Osteoblast (primary cell): ENCODE results near the gene CCDC87. TPM values are rescaled to one million over a fixed set of nuclear protein-coding genes. Genes with fewer than 3 reads are reported as not detected.
A peak's percentile ranks its signal among the peaks of the same experiment; 100 is the strongest.
"Not testable (repeated sequence)": the region's sequence is repeated elsewhere in the genome, so short reads cannot be mapped to it uniquely, and the experiment has no call there.

ENCODE experiments used
- DNase-seq: peaks from one replicate; pipeline ENCODE4 v3.0.0; 2011; ENCODE audit warnings: low spot score, mixed read lengths; ENCODE audit not compliant: insufficient read length; ENCODE audit errors: missing footprints
- H2AFZ ChIP-seq: 2 replicates; pipeline ENCODE4 v1.6.0; 2011; ENCODE audit warnings: mild to moderate bottlenecking, low read length
- H3K27ac ChIP-seq: 2 replicates; pipeline ENCODE4 v1.5.1; 2011; ENCODE audit warnings: mild to moderate bottlenecking, low read depth, low read length, moderate library complexity
- H3K27me3 ChIP-seq: 2 replicates; pipeline ENCODE4 v1.6.0; 2012; ENCODE audit warnings: mild to moderate bottlenecking, control low read depth, inconsistent platforms, low read length, moderate library complexity; ENCODE audit not compliant: insufficient read depth
- H3K36me3 ChIP-seq: 2 replicates; pipeline ENCODE4 v1.5.1; 2011; ENCODE audit warnings: mild to moderate bottlenecking, low read length, control low read depth, moderate library complexity; ENCODE audit not compliant: insufficient read depth
- H3K4me1 ChIP-seq: 2 replicates; pipeline ENCODE4 v1.5.1; 2011; ENCODE audit warnings: mild to moderate bottlenecking, low read length, control low read depth, moderate library complexity; ENCODE audit not compliant: insufficient read depth
- H3K4me2 ChIP-seq: 2 replicates; pipeline ENCODE4 v1.6.0; 2011; ENCODE audit warnings: mild to moderate bottlenecking, low read length; ENCODE audit not compliant: insufficient read depth
- H3K4me3 ChIP-seq: fragments of 200-600 bp; sonication (generic); 3 replicates; pipeline ENCODE4 v1.5.1; 2012; ENCODE audit warnings: mild to moderate bottlenecking, low read length, inconsistent platforms; ENCODE audit not compliant: insufficient read depth
- H3K79me2 ChIP-seq: 2 replicates; pipeline ENCODE4 v1.6.0; 2012; ENCODE audit warnings: mild to moderate bottlenecking, low read length, control low read depth, inconsistent platforms; ENCODE audit not compliant: insufficient read depth
- H3K9me3 ChIP-seq: 2 replicates; pipeline ENCODE4 v1.5.1; 2011; ENCODE audit warnings: low read depth, low read length, control low read depth
- H4K20me1 ChIP-seq: 2 replicates; pipeline ENCODE4 v1.6.0; 2012; ENCODE audit warnings: mild to moderate bottlenecking, low read length, control low read depth; ENCODE audit not compliant: insufficient read depth
- CTCF ChIP-seq: IDR thresholded peaks from 2 replicates; pipeline ENCODE4 v1.5.1; 2011; ENCODE audit warnings: mild to moderate bottlenecking, low read depth, low read length, moderate library complexity; ENCODE audit errors: extremely low read depth
- total RNA-seq: library from RNA; depleted of rRNA; stranded (reverse); fragments of >200 nt; gene quantifications from 2 replicates; pipeline ENCODE4 v1.2.3, GENCODE V29; 2012

Gene CCDC87
- total RNA-seq, 1 donor: 1.1 TPM

GRCh38 chr11:66547662-66548009 lies 45.2 kb downstream of the CCDC87 start:
- Histone ChIP-seq H3K4me3 (no peak overlapping the region), H3K9me3 (no peaks in the 10 kb centered on the region), H3K4me1 (peaks cover 14% of the 10 kb centered on the region), H3K4me2 (no peak overlapping the region), H3K27me3 (peaks cover 25% of the 10 kb centered on the region), H4K20me1 (peaks cover 5% of the 10 kb centered on the region), H3K36me3 (peaks cover 9% of the 10 kb centered on the region), H2AFZ (no peak overlapping the region), H3K27ac (no peak overlapping the region), H3K79me2 (peaks cover 4% of the 10 kb centered on the region)
- peak; percentile 55 for DNase-seq
- TF ChIP-seq CTCF: no peak

GRCh38 chr11:66546966-66547661 lies 45.7 kb downstream of the CCDC87 start:
- H3K4me3 ChIP-seq: no peak overlapping the region
- peaks cover 4% of the 10 kb centered on the region for H3K79me2 ChIP-seq
- TF ChIP-seq CTCF: no peak
- H4K20me1 ChIP-seq: peaks cover 5% of the 10 kb centered on the region
- H3K4me1 ChIP-seq: peaks cover 20% of the 10 kb centered on the region
- peak; percentile 77 for DNase-seq
- H3K27ac ChIP-seq: no peak overlapping the region
- H3K36me3 ChIP-seq: peaks cover 12% of the 10 kb centered on the region
- H3K27me3 ChIP-seq: peaks cover 25% of the 10 kb centered on the region
- peak overlapping the region; percentile 91 for H3K4me2 ChIP-seq
- no peak overlapping the region for H2AFZ ChIP-seq
- no peaks in the 10 kb centered on the region for H3K9me3 ChIP-seq

- peaks cover 20% of the 10 kb centered on the region for H3K4me1 ChIP-seq
- H3K36me3 ChIP-seq: peaks cover 12% of the 10 kb centered on the region
- H3K4me3 ChIP-seq: peak within 1 kb of the TSS; percentile 85
- no peak for TF ChIP-seq CTCF
- H4K20me1 ChIP-seq: peaks cover 5% of the 10 kb centered on the region
- no peaks in the 10 kb centered on the region for H3K9me3 ChIP-seq
- H3K4me2 ChIP-seq: peak within 1 kb of the TSS; percentile 91
- peak within 1 kb of the TSS; percentile 85 for H2AFZ ChIP-seq
- peaks cover 25% of the 10 kb centered on the region for H3K27me3 ChIP-seq
- H3K79me2 ChIP-seq: peaks cover 4% of the 10 kb centered on the region
- peak; percentile 78 for DNase-seq
- peak within 1 kb of the TSS; percentile 55 for H3K27ac ChIP-seq
These were observed 46.4 kb downstream of the CCDC87 start, which contains the start of gene ACTN3 for GRCh38 chr11:66546368-66546965. Gene ACTN3 (plus strand): TSS chr11:66546903. CDS start chr11:66546938, 35 bp downstream.

GRCh38 chr11:66545701-66546367 lies 47.0 kb downstream of the CCDC87 start, which contains the start of gene ZDHHC24:
Gene ZDHHC24 (minus strand): TSS chr11:66546048. CDS start chr11:66546003, 45 bp downstream.
- peak within 1 kb of the TSS; percentile 55 for H3K27ac ChIP-seq
- no peaks in the 10 kb centered on the region for H3K9me3 ChIP-seq
- peak within 1 kb of the TSS; percentile 85 for H3K4me3 ChIP-seq
- TF ChIP-seq CTCF: no peak
- peaks cover 20% of the 10 kb centered on the region for H3K4me1 ChIP-seq
- H3K79me2 ChIP-seq: peaks cover 4% of the 10 kb centered on the region
- peak within 1 kb of the TSS; percentile 85 for H2AFZ ChIP-seq
- DNase-seq: peak; percentile 100
- peaks cover 5% of the 10 kb centered on the region for H4K20me1 ChIP-seq
- peak within 1 kb of the TSS; percentile 91 for H3K4me2 ChIP-seq
- peaks cover 13% of the 10 kb centered on the region for H3K36me3 ChIP-seq
- peaks cover 25% of the 10 kb centered on the region for H3K27me3 ChIP-seq

GRCh38 chr11:66544952-66545351 lies 47.9 kb downstream of the CCDC87 start:
- H3K27ac ChIP-seq: peak overlapping the region; percentile 55
- H2AFZ ChIP-seq: peak overlapping the region; percentile 62
- H3K4me3 ChIP-seq: peak overlapping the region; percentile 85
- not testable (repeated sequence) for H3K79me2 ChIP-seq, H3K9me3 ChIP-seq, H4K20me1 ChIP-seq, DNase-seq
- peaks cover 20% of the 10 kb centered on the region for H3K4me1 ChIP-seq
- peaks cover 24% of the 10 kb centered on the region for H3K27me3 ChIP-seq
- peaks cover 16% of the 10 kb centered on the region for H3K36me3 ChIP-seq
- H3K4me2 ChIP-seq: peak overlapping the region; percentile 91
